Fibroblast of pulmonary artery (primary cell): ENCODE measurements around the gene ZMAT3.
"Not testable (repeated sequence)": the region's sequence is repeated elsewhere in the genome, so short reads cannot be mapped to it uniquely, and the experiment has no call there.

Experiments
- DNase-seq: peaks from one replicate; pipeline ENCODE4 v3.0.0-alpha.2; 2010; ENCODE audit warnings: low read depth
- H3K4me3 ChIP-seq: replicated peaks from 2 replicates; pipeline ENCODE4 v1.5.1; 2011; ENCODE audit warnings: low read depth, mild to moderate bottlenecking, control low read depth, low read length, moderate library complexity
- TF ChIP-seq, protein P1 (sequence below): IDR thresholded peaks from 2 replicates; pipeline ENCODE4 v1.5.1; 2011; ENCODE audit warnings: mild to moderate bottlenecking, control low read depth, low read length, inconsistent platforms; ENCODE audit errors: missing control alignments

ZMAT3 gene

DNA sequence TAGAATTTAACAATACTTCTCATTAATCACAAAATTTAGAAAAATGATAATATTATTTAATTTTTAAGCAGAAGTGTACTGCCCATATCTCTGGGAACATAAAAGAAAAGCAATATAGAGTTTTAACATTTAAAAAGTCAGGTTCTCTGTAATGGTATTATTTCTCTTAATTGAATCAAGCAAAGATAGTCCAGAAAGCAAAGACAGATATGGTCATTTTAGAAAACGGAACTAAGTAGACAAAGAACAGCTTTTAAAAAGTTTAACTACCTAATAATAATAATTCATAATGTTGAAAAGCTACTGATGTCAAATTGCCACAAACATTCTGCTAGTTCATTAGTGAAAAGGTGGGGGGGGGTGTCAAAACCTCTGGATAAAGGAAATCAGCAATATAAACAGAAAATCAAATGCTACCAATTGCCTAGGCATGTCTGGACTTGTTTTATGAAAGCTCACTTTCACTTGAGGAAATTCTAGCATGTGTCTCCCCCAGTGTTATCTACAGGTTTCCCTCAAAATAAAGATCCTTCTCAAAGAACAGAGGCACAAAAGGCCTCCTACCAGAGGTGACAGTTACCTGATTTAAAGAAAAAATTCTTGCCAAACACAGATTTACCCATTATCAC lies 1.7 kb downstream of the ZMAT3 start:
- peak; percentile 61 for DNase-seq
- H3K4me3 ChIP-seq, result peak overlapping the region; percentile 96
- TF ChIP-seq, protein P1, sequence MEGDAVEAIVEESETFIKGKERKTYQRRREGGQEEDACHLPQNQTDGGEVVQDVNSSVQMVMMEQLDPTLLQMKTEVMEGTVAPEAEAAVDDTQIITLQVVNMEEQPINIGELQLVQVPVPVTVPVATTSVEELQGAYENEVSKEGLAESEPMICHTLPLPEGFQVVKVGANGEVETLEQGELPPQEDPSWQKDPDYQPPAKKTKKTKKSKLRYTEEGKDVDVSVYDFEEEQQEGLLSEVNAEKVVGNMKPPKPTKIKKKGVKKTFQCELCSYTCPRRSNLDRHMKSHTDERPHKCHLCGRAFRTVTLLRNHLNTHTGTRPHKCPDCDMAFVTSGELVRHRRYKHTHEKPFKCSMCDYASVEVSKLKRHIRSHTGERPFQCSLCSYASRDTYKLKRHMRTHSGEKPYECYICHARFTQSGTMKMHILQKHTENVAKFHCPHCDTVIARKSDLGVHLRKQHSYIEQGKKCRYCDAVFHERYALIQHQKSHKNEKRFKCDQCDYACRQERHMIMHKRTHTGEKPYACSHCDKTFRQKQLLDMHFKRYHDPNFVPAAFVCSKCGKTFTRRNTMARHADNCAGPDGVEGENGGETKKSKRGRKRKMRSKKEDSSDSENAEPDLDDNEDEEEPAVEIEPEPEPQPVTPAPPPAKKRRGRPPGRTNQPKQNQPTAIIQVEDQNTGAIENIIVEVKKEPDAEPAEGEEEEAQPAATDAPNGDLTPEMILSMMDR, result no peak

DNA sequence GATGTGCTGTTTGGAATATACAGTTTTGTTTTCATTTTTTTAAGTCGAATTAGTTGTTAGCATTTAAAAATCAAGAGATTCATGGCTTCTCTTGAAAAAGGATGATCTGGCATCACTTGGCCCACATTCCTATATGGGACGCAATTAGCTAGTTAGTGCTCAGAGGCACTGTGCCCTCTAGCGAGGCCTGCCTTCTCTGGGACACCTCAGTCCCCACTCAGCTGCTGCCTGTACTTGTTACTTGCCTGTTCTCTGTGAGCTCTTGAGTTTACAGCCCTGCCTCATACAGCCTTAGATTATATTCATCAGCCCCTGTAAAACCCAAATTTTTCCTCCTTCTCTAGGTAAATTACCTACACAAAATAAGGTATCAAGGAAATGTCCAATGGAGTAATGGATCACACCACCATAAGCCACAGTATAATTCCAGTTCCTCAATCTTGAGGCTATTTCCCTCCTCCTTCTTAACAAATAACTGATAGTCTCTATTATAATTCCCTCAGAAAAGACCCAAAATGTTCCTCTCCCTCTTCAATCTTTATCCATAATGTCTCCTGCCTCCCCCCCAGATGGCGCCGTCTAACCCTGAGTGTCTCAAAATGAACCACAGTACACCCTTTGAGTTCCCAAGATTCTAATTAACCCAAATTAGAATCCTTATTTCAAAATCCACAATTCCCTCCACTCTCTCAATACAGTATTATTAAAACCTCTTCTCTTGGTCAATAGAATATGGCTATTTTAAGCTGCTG lies 2.7 kb downstream of the ZMAT3 start:
- DNase-seq, result peak; percentile 39
- H3K4me3 ChIP-seq, result peak overlapping the region; percentile 96
- TF ChIP-seq, protein P1, result peak; percentile 46

DNA sequence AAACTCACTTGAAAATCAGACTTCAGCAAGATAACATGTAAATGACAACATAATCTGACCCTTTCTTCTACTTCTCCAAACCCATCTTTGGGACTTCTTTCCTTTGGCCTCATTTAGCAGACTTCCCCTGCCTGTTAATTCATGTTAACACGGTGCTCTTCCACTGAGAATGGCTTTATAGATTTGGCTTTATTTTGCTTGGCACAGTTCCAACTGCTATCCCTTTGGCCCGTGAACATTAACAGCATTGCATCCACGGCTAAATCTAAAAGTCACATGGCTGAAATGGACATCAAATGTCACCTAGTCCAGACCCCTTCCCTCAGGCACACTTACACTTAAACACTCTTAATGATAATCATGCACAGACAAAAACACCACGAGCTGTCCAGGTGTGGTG lies 3.8 kb downstream of the ZMAT3 start:
- no peak overlapping the region for H3K4me3 ChIP-seq
- no peak for DNase-seq

DNA sequence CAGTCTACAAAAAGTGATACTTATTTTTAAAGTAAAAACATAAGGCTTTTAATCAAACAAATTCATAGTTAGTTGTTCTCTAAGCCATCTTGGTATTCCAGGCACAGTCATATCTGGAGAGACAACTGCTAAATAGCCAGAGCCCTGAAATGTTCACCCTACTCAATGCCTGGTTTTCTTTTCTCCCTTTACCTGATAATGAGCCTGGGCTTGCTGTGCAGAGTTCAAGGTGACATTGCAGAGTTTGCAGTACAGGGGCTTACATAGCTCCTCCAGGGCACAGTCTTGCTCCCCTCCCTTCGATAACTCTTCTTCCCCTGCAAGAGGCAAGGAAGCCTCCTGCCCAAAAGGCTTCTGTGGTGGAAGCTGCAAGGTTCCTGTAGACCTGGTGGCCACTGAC lies 4.3 kb downstream of the ZMAT3 start:
- TF ChIP-seq, protein P1, result no peak
- no peak overlapping the region for H3K4me3 ChIP-seq

More for the DNA sequence above, 3.8 kb downstream of the ZMAT3 start:
- TF ChIP-seq, protein P1, result no peak

DNA sequence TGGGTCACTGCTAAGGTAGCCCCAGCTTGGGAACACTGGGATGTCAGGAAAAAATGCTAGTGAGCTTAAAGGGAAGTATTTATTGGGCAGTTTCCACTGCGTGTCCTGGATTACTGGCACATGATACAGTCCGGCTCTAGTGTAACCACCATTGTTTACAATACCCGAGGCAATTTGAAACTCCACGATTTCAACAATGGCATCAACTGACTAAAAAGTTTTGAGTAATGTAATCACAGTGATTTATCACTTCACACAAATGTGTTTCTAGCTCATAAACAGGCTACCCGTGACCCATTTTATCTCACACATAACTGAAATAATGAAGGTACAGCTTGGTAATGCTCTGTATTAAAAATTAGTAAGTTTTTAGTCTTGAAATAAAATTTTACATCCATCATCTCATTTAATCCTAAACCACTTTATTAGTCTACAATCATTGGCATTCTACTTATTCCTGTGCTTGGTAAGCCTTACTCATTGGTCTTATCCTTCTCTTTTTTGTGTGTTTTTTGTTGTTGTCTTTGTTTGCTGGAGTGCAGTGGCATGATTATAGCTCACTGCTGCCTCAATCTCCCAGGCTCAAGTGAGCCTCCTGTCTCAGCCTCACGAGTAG lies 7.6 kb downstream of the ZMAT3 start:
- DNase-seq, result no peak
- no peak overlapping the region for H3K4me3 ChIP-seq
- TF ChIP-seq, protein P1, result no peak

More for the DNA sequence above, 4.3 kb downstream of the ZMAT3 start:
- DNase-seq, result no peak

DNA sequence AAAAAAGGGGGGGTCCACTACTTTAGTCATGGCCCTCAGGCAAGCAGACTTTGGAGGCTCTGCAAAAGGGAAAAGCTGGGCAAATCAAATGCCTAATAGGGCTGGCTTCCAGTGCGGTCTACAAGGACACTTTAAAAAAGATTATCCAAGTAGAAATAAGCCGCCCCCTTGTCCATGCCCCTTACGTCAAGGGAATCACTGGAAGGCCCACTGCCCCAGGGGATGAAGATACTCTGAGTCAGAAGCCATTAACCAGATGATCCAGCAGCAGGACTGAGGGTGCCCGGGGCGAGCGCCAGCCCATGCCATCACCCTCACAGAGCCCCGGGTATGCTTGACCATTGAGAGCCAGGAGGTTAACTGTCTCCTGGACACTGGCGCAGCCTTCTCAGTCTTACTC lies 15.3 kb downstream of the ZMAT3 start:
- TF ChIP-seq, protein P1, result no peak
- H3K4me3 ChIP-seq, result no peak overlapping the region
- DNase-seq, result no peak

DNA sequence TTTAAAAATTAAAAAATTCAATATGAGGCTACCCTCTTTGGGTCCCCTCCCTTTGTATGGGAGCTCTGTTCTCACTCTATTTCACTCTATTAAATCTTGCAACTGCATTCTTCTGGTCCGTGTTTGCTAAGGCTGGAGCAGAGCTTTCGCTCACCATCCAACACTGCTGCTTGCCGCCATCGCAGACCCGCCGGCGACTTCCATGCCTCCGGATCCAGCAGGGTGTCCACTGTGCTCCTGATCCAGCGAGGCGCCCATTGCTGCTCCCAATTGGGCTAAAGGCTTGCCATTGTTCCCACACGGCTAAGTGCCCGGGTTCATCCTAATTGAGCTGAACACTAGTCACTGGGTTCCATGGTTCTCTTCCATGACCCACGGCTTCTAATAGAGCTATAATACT lies 17.0 kb downstream of the ZMAT3 start:
- H3K4me3 ChIP-seq, DNase-seq: not testable (repeated sequence)
